ENCODE data around the gene SLC35F5. TPM values are rescaled to one million over a fixed set of nuclear protein-coding genes. Genes with fewer than 3 reads are reported as not detected.
"Not testable (repeated sequence)": the region's sequence is repeated elsewhere in the genome, so short reads cannot be mapped to it uniquely, and the experiment has no call there.

The SLC35F5 gene
- total RNA-seq, 4 donors from 2014 or later: 90.3 to 116 (median 96.4) TPM

- Histone ChIP-seq H3K9me3 (no peaks in the 10 kb centered on the region), H3K4me1 (no peaks in the 10 kb centered on the region), H3K36me3 (no peaks in the 10 kb centered on the region), H3K27me3 (no peaks in the 10 kb centered on the region), H3K27ac (no peak overlapping the region), H3K4me3 (no peak overlapping the region)
- 87% methylated on average over 8 of the region's 8 CpGs for WGBS
- no peak for TF ChIP-seq CTCF (IDR thresholded peaks at IDR 0.05)
- no peak for TF ChIP-seq POLR2A (IDR thresholded peaks at IDR 0.05)
- no peak for DNase-seq (ENCODE audit: low spot score in 2 of 2)
These were observed 77.0 kb downstream of the SLC35F5 start for GRCh38 chr2:113679457-113679856.

- no peaks in the 10 kb centered on the region for H3K4me1 ChIP-seq
- H3K9me3 ChIP-seq: no peaks in the 10 kb centered on the region
- no peak overlapping the region for H3K27ac ChIP-seq
- H3K4me3 ChIP-seq: no peak overlapping the region
- DNase-seq (ENCODE audit: low spot score in 2 of 2): no peak
- TF ChIP-seq CTCF (IDR thresholded peaks at IDR 0.05) (no peak), EP300 (IDR thresholded peaks at IDR 0.05) (no peak), POLR2AphosphoS5 (IDR thresholded peaks at IDR 0.05) (no peak), POLR2A (IDR thresholded peaks at IDR 0.05) (no peak)
- no peaks in the 10 kb centered on the region for H3K27me3 ChIP-seq
- whole genome bisulfite sequencing: 82% methylated on average over 2 of the region's 2 CpGs
- H3K36me3 ChIP-seq: no peaks in the 10 kb centered on the region
These were observed 79.1 kb downstream of the SLC35F5 start for GRCh38 chr2:113677330-113677729.

- Histone ChIP-seq H3K9me3 (no peaks in the 10 kb centered on the region), H3K27me3 (no peaks in the 10 kb centered on the region), H3K4me3 (no peak overlapping the region), H3K4me1 (no peaks in the 10 kb centered on the region), H3K36me3 (no peaks in the 10 kb centered on the region), H3K27ac (no peak overlapping the region)
- no peak for TF ChIP-seq EP300 (IDR thresholded peaks at IDR 0.05)
- TF ChIP-seq CTCF (IDR thresholded peaks at IDR 0.05): no peak
- TF ChIP-seq POLR2A (IDR thresholded peaks at IDR 0.05): no peak
- no peak for TF ChIP-seq POLR2AphosphoS5 (IDR thresholded peaks at IDR 0.05)
- WGBS: 97% methylated on average over 4 of the region's 4 CpGs
- DNase-seq (ENCODE audit: low spot score in 2 of 2): no peak
These were observed 79.7 kb downstream of the SLC35F5 start for GRCh38 chr2:113676623-113677266.

- no peaks in the 10 kb centered on the region for H3K36me3 ChIP-seq
- no peaks in the 10 kb centered on the region for H3K27me3 ChIP-seq
- no peak overlapping the region for H3K27ac ChIP-seq
- no peak for TF ChIP-seq CTCF (IDR thresholded peaks at IDR 0.05)
- TF ChIP-seq POLR2AphosphoS5 (IDR thresholded peaks at IDR 0.05): no peak
- TF ChIP-seq EP300 (IDR thresholded peaks at IDR 0.05): no peak
- TF ChIP-seq POLR2A (IDR thresholded peaks at IDR 0.05): no peak
- H3K4me1 ChIP-seq: no peaks in the 10 kb centered on the region
- H3K4me3 ChIP-seq: no peak overlapping the region
- WGBS: 64% methylated on average over 9 of the region's 9 CpGs
- H3K9me3 ChIP-seq: no peaks in the 10 kb centered on the region
- DNase-seq (ENCODE audit: low spot score in 2 of 2): no peak
These were observed 80.6 kb downstream of the SLC35F5 start for GRCh38 chr2:113675875-113676274.

GRCh38 chr2:113672326-113672932 is 84.0 kb downstream of the SLC35F5 start:
- WGBS: 67% methylated on average over 7 of the region's 7 CpGs
- TF ChIP-seq POLR2AphosphoS5 (IDR thresholded peaks at IDR 0.05) (no peak), POLR2A (IDR thresholded peaks at IDR 0.05) (no peak), CTCF (IDR thresholded peaks at IDR 0.05) (no peak), EP300 (IDR thresholded peaks at IDR 0.05) (no peak)
- H3K36me3 ChIP-seq: no peaks in the 10 kb centered on the region

GRCh38 chr2:113669013-113669412 is 87.4 kb downstream of the SLC35F5 start:
- not testable (repeated sequence) for H3K4me1 ChIP-seq; H3K27ac ChIP-seq; H3K27me3 ChIP-seq; H3K36me3 ChIP-seq; H3K4me3 ChIP-seq; DNase-seq (ENCODE audit: low spot score in 2 of 2); H3K9me3 ChIP-seq
- WGBS: 87% methylated on average over 21 of the region's 21 CpGs

More at GRCh38 chr2:113672326-113672932, 84.0 kb downstream of the SLC35F5 start:
- DNase-seq (ENCODE audit: low spot score in 2 of 2): no peak
- no peaks in the 10 kb centered on the region for H3K4me1 ChIP-seq
- no peaks in the 10 kb centered on the region for H3K27me3 ChIP-seq
- no peak overlapping the region for H3K4me3 ChIP-seq
- H3K27ac ChIP-seq: no peak overlapping the region
- no peaks in the 10 kb centered on the region for H3K9me3 ChIP-seq

GRCh38 chr2:113664761-113665533 is 91.5 kb downstream of the SLC35F5 start:
- H3K9me3 ChIP-seq; H3K36me3 ChIP-seq; H3K4me3 ChIP-seq; H3K4me1 ChIP-seq; H3K27me3 ChIP-seq; H3K27ac ChIP-seq; DNase-seq (ENCODE audit: low spot score in 2 of 2): not testable (repeated sequence)
- WGBS: 78% methylated on average over 6 of the region's 6 CpGs
